DLD1 (cell line): Measurements from ENCODE around the gene ACTR8.

ENCODE experiments used
- in situ Hi-C: cut with HindIII; loops from 2 replicates; pipeline ENCODE4 v1.10.0; 2017; ENCODE audit warnings: low sequenced_read_pairs

Gene ACTR8

DNA sequence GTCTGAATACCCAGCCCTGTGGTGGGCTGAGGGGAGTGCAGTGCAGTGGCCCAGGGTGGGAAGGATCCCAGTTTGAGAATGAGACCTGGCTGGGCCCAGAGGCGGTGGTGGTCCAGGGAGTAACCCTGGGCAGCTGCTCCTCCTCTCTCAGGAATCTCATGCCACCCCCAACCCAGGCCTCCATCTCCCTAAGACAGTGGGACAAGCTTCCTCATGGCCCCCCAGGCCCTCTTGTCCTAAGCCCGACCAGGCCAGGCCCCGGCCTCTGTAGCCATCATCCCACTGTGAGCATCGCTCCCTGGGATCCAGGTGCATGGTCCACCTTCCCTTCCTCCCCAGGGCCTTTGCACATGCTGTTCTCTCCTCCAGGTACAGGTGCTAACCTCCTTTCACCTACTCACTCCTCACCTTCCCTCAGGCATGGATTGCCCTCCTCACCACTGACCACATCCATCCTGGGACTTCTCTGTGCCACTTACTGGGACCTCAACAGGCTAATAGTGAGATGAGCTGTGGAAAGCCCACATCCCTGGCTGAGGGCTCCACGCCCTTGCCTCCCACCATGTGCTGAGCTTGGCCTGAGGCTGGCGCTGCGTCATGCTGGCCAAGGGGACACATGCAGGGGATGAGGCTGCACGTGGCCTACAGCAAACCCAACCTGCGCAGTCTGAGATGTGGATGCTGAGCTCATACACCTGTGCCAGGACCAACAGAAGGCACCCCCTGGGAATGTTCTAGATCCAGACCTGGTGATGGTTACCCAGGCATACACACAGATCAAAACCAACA, 45.7 kb downstream of the ACTR8 start:
- in situ Hi-C loops, result no loop called here

DNA sequence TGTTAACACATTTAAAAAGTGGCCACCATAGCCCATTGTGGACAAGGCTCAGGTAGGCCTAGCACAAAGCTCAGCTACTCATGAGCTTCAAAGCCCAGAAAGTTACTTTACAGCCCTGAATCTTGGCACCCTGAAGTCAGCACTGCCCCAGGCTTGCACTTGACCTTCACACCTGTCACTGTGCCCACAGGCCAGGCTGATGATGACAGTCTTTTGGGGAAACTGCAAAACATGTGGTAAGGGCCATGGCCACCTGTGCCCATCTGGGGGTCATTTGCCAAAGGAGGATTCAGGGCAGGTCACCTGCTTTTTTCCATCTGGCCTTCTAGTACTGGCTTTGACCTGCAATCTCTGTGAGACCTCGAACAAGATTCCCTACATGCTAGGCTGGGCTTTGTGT, 46.7 kb downstream of the ACTR8 start:
- in situ Hi-C loops, result no loop called here

DNA sequence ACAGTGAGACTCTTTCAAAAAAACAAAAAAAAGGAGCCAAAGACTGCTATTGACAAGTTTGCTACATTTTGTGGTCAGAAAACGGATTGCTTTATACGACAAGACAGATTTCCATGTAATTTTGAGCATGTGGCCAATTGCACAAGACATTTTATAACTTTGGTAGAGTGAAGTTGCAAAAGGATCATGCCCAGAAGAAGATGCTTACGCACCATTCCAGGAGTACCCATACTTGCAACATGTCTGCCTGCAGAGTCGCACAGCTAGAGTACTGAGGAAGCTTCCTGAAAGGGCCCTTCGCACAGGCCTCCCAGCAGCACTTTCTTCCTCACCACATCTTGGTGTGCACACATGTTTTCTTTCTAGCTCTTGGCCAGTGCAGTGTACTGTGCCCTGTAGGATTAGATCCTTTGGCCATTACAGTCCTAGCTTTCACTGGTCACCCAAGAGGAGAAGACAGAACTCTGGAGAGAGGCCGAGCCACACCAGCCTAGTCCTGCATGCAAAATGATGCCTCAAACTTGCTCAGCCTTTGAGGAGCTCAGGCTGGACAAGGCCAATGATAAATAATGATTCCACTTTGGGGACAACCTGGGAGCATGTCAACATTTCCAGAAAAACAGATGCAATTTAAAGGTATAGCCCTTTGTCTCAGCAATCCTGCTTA, 47.4 kb downstream of the ACTR8 start:
- in situ Hi-C loops, result no loop called here

DNA sequence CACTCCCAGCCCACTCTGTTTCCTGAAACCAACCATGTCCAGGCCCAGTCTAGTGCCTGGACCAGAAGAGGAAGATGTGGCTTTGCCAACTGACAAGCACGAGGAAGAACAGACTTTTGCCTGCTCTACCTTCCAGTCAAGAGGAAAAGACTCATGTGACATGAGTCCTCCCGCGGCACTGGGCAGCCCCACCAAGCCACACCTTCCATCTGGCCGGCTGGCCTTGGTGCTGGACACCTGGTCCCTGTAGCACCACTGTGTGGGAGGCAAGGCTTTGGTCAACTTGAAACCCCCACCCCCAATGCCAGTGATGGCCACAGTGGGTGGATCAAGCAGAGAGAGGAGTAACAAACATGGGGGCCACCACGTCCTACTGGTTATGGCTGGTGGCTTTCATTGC, 48.3 kb downstream of the ACTR8 start:
- in situ Hi-C loops, result no loop called here

DNA sequence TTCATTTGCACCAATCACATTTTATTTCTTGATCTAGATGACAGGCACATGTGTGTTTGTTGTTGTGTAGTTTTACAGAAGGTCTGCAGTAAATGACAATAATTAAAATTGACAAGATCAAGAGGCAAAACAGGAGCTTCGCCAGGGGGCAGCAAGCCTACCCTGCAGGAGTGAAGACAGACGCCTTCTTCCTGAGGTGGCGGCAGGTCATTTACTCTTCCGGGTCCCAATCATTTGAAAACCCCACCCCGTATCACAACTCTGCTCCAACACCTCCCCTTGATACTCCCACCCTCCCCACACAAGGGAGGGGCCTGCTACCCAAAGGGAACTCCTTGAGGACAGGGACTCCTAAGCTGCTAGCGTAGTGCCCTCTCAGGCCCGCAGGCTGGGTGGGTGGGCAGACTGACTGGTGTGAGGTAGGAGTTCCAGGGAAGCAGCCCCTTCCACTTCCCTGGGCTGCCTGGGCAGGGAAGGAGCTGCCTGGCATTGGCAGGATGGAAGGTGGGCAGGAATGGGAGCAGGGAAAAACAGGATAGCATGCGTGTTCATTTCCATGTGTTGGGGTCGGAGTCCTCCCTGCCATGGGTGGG, 48.8 kb downstream of the ACTR8 start:
- in situ Hi-C loops, result no loop called here

DNA sequence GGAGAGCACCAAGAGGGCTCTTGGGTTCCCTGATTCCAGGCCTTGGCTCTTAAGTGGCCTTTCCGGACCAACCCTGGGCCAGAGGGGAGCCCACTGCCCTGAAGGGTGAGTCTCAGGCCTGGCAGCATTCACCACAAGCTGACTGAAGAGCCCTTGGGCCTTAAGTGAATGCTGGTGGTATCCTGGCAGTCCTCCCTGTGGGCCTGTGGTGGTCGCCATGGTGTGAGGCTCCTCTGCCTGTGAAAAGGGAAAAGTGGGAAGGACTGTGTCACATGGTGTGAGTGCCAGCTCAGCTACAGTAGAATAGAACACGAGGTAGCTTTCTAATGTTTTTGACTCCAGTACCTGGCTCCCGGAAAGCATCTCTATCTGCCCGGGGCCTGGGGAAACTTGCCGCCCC, 51.0 kb downstream of the ACTR8 start:
- in situ Hi-C loops, result no loop called here

DNA sequence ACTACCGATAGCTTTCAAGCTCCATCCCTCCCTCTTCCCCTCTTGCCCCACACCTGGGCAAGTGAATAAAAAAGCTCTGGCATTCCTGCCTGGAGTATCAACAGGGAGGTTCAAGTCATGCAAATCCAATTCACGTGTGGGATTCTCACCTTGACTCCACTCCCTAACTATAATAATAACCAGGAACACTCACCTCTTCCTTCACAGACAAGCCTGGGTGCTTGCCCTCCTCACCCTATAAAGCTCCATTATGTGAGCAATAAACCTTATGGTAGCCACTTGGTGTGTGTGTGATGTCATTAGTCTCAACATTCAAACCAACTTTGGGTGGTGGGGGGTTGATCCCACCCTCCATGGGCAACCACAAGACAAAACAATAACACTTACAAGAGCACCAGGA, 52.3 kb downstream of the ACTR8 start:
- in situ Hi-C loops, result no loop called here

DNA sequence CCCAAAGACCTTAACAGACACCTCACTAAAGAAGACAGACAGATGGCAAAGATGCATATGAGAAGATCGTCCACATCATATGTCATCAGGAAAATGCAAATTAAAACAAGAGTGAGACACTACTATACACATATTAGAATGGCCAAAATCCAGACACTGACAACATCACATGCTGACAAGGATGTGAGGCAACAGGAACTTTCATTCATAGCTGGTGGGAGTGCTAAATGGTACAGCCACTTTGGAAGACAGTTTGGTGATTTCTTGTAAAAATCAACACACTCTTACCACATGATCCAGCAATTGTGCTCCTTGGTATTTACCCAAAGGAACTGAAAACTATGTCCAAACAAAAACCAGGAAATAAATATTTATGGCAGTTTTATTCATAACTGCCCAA, 53.4 kb downstream of the ACTR8 start:
- in situ Hi-C loops, result no loop called here

DNA sequence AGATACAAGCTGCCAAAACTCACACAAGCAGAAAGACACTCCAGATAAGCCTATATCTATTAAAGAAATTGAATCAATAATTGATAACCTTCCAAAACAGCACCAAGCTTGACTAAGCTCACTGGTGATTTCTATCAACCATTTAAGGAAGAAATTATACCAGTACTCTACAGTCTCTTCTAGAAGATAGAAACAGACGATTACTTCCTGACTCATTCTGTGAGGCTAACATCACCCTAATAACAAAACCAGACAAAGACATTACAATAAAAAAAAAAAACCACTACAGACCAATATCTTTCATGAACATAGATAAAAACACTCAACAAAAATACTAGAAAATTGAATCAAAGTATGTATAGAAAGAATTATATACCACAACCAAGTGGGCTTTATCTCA, 55.9 kb downstream of the ACTR8 start:
- in situ Hi-C loops, result no loop called here

DNA sequence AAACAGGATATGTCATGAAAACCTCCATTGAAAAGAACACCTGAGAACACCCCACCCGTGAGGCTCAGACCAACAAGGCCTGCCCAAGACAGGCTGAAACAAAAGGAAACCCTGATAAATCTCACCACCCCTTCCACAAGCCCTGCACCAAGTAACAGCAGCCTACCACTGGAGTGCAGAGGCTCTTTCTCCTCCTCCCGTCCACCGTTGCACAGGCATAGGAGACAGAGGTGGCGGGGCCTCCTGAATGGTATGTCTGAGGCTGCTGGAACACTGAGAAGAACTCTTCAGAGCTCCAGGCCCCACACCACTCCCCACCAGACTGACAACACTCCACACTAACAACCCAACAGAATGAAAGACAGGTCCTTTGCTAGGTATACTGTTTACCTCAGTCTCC, 57.2 kb downstream of the ACTR8 start:
- in situ Hi-C loops, result no loop called here

DNA sequence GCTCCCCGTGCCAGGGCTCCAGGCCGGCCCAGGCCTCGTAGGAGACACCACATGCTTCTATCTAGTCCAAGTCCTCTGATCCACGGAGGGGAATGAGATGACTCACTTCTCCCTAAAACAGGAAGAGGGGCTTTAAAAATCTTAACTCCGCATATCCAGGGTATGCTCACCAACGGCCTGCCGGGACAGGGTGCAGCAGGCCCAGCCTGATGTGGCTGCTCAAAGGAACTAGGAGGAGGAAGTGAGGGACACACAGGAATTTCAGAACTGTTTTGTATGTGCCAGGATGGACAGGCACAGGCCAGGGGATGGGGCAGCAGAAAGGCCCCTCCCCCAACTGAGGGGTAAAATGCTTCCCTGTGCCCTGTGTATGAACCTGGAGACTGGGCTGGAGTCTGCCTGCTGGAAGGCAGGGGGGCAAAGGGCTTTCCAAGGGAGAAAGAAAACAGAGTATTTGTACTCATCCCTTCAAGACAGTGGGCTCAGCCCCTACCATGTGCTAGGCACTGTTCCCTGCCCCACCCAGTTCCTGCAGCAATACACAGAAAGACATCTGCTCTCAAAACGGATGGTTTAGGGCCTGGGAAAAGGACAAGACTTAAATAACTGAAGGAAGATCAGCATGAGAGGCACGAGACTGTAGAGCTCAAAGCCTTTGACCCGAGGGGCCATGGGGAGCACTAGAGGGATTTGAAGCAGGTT, 57.8 kb downstream of the ACTR8 start:
- in situ Hi-C loops, result no loop called here

DNA sequence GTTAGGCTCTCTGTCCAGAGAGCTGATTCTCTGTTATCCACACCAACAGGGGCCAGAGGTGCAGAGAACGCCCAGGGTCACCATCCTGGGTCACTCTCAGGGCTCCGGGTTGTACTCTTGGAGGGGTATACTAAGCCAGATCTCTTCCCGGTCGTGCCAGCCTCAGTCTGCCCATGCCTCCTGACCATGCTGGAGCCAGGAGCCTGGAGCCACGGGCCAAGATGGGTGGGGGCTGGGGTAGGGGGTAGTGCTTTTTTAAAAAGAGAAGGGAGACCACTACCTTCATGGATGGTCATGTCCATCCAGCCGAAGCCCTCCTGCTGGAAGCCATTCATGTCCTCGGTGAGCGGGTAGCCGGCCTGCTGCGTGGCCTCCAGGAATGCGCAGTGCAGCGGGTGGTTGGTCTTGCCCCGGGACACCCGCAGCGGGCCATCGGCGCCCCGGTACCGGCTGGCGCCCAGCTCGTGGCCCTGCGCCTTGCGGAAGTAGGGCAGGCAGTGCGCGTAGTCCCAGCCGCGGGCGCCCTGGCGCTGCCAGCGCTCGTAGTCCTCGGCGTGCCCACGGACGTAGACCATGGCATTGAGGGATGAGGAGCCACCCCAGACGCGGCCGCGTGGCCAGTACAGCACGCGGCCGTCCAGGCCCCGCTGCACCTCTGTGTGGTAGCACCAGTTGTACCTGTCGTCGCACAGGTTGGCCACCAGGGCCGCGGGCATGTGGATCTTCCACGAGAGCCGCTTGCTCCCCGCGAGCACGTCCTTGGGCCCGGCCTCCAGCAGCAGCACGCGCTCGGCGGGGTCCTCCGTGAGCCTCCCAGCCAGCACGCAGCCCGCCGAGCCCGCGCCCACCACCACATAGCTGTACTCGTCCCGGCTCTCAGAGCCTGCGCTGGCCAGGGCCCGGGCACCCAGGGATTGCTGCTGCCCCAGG, 58.7 kb downstream of the ACTR8 start:
- in situ Hi-C loops, result no loop called here

DNA sequence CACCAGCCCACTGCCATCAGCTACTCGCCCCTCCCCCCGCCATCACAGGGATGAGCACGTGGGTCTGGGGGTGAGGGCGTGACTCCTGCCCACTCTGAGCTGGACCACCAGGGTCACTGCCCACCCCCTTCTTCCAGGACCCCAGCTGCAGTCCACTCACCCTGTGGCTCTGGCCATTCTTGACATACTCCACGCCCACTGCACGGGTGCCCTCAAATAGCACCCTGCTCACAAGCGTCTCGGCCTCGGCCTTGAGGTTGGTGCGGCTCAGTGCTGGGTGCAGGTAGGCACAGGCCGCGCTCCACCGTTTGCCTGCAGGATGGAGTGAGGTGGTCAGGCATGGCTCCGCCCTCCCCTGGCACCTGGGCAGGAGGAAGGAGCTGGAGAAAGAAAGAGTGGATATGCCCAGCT, 59.6 kb downstream of the ACTR8 start:
- in situ Hi-C loops, result no loop called here

DNA sequence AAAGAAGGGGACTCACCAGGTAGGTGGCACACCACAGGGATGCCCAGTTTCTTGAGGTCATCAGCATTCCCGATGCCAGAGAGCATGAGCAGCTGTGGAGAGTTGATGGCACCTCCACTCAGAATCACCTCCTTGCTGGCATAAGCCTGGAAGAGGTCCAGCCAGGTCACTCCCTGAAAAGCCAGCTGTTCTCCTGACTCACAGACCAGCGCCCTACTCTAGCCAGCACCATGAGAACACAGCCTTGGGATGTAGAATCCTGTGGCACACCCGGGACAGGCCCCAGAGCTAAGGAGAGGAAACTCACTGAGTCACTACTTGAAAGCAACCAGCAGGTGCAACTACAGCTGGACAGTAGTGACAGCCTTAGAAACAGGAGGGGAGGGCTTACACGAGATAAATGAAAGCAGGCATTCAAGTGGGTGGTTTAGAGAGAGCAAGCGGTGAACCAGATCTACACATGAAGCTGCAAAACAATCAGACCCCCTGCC, 60.3 kb downstream of the ACTR8 start:
- in situ Hi-C loops, result no loop called here

DNA sequence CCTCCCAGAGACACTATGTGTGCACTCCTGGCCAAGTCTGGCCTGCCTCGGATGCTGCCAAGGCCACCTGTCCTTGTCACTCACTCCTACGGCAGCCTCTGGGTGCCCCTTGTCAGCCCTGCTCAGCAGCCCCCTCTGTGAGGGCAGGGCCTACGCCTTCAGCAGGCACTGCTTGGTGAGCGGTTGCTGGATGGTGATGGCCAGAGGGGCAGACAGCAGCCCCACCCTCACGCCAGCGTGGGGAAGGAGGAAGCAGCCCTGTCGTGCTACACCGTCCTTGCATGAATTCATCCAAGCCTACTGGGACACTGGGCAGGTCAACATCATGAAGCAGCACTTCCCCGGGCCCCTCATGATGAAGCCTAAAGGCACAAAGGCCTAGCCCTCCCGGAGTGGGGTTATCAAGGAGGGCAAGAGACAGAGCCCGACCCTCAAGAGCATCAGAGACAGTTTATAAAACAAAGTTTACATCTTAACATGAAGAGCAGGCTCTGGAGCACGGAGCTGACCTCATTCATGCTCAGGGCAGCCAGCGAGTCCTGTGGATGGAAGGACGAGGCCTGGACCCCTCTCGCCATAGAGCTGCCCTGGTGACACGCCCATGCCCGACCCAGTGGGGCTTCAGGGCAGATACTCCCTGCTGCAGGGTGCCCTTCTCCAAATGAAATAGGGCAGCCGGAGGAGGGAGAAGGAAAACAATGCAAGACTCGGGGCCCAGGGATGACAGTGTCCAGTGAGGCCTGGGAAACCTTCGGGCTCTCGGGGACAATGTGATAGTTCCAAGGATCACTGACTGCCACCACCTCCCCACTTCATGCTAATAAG, 61.0 kb downstream of the ACTR8 start:
- in situ Hi-C loops, result no loop called here

DNA sequence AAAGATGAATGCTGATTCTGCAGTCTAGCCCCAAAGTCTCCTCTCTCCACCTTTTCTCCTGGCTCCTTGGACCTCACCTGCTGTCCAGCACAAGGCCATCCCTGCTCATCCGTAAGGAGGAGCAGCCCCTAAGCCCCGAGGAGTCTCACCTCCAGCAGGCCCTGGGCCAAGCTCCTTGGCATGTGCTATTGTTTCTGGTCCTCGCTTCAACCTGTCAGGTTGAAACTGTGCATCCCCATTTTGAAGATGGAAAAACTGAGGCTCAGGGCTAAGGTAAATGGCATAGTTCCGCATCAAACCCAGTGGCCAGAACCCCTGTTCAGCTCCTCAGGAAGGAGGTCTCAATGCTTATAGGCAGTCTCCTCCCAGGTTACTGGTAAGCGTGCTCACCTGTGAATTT, 61.9 kb downstream of the ACTR8 start:
- in situ Hi-C loops, result no loop called here

DNA sequence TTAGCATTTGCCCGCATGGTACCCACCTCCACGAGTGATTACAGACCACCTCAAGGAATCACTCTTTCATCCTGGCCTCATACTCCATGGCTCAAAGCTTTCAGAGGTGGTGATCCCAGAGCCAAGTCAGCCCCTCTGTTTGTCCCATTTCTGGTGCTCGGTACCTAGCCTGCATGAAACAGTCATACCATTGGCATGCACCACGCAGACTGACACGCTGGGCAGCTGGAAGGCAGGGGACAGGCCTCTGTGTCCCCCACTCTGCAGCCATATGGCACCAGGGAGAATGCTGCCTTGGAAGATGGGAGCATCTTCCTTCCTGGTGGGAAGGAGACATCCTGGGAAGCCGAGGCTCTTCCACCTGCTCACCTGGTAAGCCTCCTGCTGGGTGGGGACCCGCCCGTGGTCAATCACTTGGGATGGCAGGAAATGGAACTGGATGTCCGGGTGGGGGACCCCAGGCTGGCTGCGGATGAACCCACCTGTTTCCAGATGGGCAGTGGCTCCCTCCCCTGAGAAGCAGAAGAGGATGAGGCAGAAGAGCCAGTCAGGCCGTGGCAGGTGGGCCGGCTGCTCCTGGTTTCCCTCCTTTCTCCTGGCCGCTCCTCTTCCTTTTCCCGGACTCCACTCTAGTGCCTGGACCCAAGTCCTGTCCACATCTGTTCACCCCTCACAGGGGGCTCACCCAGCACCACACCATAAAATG, 62.6 kb downstream of the ACTR8 start:
- in situ Hi-C loops, result no loop called here

DNA sequence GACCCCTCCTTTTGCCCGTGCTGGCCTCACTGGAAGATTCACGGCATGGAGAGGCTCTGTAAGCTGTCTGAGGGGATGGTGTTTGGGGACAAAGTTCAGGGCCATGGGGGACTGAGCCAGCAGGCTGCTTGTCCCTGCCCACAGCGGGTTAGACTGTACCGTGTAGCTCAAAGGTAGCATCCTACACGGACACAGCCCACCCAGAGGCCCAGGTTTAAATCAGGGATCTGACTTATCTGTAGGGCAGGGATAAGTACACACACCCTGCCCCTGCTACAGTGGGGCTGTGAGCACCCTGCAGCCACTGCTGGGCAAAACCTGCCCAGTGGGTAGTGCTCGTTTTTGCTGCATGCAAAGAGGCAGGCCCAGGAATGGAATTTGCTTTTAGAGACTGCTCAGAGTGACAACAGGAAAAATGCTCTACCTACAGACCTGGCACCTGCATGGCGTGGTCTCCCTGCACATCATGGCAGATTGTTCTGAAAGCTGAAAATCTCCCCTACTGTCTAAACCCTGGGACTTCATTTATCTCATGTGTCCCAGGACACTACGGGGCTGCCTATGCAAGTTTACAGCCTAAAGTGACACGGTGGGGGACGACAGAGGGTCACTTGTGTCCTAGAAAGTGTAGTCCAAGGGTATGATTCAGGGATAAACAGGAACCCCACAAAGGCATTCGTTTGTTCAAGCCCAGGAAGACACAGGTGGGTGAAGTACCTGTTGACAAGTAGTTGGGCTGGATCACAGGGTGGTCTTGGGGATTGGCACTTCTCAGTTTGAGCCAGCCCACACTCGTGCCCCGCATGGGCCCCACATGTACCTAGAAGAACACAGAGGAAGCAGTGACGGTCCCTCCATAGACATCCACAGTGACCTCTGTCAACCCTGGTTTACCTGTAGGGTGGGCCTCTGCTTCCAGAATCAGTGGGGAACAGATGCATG, 63.5 kb downstream of the ACTR8 start:
- in situ Hi-C loops, result no loop called here
